ENCODE measurements around the gene DENND6B.

DNA sequence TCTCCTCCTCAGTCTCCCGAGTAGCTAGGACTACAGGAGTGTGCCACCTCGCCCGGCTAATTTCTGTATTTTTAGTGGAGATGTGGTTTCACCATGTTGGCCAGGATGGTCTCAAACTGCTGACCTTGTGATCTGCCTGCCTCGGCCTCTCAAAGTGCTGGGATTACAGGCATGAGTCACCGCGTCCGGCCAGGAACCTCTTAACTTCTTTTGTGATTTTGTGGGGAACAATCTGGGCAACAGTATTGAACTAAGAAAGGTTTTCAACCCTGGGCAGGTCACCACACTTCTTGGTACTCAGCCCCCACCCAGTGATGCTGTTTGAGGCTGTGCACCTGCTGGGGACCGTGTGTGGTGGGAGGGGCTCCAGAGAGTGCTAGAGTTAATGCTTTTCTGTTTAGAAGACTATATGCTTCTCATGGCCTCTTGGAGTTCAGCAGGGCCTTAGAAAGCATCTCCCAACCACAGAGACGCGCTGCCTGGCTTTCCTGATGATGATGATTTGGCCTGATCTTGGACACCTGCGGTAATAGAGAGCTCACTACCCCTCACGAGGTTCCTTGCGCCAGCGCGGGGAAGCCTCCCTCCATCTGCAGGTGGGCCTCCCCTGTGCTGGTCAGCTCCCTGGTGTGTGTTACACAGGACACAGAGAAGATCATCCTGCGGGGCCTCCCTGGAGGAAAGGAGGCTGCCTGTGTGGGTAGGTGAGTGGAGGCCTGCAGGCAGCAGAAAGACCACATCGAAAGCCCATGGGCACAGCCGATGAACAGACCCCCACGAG lies 1.2 kb downstream of the DENND6B start:
- TF ChIP-seq, protein P1, sequence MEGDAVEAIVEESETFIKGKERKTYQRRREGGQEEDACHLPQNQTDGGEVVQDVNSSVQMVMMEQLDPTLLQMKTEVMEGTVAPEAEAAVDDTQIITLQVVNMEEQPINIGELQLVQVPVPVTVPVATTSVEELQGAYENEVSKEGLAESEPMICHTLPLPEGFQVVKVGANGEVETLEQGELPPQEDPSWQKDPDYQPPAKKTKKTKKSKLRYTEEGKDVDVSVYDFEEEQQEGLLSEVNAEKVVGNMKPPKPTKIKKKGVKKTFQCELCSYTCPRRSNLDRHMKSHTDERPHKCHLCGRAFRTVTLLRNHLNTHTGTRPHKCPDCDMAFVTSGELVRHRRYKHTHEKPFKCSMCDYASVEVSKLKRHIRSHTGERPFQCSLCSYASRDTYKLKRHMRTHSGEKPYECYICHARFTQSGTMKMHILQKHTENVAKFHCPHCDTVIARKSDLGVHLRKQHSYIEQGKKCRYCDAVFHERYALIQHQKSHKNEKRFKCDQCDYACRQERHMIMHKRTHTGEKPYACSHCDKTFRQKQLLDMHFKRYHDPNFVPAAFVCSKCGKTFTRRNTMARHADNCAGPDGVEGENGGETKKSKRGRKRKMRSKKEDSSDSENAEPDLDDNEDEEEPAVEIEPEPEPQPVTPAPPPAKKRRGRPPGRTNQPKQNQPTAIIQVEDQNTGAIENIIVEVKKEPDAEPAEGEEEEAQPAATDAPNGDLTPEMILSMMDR (IDR thresholded peaks at IDR 0.05): no peak
- no peak for TF ChIP-seq POLR2A (IDR thresholded peaks at IDR 0.05)
